SKM-1 treated with dmso at 0.1 percent for 144 hours (cell line): ENCODE results near the gene SLC39A10.
"Not testable (repeated sequence)": the region's sequence is repeated elsewhere in the genome, so short reads cannot be mapped to it uniquely, and the experiment has no call there.

ENCODE experiments used
- DNase-seq: peaks from one replicate; lab custom pipeline; 2025; ENCODE audit not compliant: unreplicated experiment; lab: John Stamatoyannopoulos, UW

SLC39A10 gene

DNA sequence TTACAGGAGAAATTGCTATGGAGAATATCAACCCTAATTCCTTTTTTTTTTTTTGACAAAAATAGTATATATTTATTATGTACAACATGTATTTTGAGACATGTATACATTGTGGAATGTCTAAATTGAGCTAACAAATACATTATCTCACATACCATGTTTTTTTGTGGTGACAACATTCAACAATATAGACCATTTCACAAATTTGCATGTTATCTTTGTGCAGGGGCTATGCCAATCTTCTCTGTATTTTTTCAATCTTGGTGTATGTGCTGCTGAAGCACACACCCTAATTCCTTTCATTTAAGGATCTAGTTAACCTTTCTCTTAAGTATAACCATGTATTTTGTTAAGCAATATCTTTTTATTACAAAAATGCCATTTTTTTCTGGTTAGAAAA lies 13.2 kb downstream of the SLC39A10 start:
- DNase-seq: no peak

DNA sequence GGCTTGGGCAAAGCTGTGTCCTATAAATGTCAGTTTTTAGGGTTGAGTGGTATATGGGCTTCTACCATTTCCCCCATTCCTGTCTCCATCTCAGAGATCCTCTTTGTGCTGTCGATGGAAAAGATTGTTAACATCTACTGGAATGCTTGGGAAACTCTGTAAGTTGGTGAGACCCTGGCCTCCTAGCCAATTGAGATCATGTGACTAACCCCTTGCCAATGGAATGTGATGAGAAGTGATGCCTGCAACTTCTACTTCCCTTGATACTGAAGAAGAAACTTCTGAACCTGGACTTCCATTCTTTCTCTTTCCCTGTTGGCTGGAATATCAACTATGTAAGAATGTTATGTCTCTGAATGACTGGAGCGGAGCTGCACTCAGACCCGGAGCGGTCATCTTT lies 14.5 kb downstream of the SLC39A10 start:
- no peak for DNase-seq

DNA sequence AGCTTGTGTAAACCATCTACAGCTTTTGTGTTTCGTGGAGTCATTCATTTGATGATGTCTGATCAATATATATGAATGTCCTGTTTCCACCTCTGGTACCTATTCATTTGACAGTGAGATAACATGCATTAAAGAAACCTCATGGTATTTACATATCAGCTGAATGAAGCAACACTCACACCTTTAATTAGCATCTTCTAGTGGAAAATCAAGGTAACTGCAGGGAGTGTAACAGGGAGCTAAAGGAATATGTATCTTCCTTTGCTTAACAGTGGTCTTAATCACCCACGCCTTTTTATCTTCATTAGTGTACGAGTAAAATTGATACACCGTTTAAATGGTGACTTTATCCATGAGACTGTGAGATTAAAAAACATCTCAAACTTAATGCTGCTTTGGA lies 15.6 kb downstream of the SLC39A10 start:
- no peak for DNase-seq

DNA sequence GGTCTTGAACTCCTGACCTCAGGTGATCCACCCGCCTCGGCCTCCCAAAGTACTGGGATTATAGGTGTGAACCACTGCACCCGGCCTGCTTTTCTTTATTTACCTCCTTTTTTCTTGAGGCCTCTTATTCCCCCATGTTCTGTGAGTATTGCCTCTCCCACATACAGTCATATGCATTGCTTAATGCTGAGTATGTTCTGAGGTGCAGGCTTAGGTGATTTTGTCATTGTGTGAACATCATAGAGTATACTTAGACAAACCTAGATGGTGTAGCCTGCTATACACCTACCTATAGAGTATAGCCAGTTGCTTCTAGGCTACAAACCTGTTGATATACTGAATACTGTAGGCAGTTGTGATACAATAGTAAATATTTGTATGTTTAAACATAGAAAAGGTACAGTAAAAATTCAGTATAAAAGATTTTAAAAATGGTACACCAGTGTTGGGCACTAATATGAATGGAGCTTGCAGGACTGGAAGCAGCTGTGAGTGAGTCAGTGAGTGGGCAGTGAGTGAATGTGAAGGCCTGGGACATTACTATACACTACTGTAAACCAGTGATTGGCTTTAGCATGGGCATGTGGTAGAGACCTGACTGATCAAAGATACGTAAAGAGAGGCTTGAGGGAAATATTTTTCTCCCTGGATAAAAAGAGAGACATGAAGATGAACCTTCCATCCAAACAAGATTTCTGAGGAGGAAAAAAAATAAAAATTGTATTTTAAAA lies 17.6 kb downstream of the SLC39A10 start:
- DNase-seq: no peak

DNA sequence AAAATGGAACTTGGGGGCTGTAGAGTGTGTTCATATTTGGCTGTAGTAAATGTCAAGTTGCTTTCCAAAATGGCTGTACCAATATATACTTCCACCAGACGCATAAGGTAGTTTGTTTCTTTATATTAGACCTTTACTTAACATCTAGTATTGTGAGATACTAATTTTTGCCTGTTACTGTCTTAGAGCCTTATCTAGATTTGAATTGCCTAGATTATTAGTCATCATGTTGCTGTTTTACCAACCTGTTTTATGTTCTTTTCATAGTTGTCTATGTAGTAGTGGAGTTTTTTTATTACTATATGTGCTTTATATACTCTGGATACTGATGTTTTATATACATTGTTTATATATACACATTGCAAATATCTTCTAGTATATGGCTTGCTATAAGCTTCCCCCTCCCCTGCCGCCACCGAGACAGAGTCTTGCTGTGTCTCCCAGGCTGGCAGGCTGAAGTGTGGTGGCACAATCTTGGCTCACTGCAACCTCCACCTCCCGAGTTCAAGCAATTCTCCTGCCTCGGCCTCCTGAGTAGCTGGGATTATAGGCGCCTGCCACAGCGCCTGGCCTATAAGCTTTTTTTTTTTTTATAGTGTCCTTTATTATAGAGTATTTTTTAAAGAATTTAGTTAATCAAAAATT lies 18.9 kb downstream of the SLC39A10 start:
- no peak for DNase-seq

DNA sequence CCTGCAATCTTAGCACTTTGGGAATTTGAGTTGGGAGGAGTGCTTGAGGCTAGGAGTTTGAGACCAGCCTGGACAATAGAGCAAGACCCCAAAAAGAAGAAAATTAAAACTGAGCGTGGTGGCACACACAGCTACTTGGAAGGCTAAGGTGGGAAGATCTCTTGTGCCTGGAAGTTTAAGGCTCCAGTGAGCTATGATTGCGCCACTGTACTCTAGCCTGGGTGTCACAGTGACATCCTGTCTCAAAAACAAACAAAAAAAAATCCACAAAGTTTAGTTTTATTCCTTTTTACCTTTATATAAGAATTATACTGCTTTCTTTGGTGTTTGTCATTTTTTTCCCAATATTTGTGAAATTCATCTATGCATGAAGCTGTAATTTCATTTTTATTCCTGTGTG lies 20.3 kb downstream of the SLC39A10 start:
- DNase-seq: no peak

DNA sequence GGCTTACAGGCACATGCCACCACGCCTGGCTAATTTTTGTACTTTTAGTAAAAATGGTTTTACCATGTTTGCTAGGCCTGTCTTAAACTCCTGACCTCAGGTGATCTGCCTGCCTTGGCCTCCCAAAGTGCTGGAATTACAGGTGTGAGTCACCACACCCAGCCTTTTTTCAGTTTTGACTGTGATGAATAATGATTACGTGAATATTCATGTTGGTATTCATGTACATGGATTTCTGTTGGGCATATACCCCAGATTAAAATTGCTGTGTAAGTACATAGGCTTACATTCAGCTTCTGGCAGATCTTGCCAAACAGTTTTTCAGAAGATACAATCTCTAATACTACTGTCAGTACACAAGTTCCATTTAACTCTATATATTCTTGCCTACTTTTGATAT lies 20.9 kb downstream of the SLC39A10 start:
- no peak for DNase-seq

DNA sequence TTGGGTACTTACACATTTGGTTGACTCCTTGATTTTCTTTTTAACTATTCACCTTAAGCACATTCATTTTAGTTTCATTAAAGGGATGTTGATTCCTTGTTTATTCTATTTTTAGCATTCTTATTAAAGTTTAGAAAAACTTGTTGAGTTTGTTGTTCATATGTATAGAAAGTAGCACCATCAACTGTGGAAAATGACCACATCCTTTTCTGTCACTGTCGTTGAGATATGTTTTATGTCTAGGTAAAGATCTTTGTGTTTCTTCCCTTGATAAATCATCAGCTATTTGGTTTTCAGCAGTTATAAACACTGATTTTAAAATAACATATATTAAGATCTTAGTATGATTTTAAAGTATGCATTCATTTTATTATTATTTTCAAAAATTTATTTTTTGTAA lies 25.1 kb downstream of the SLC39A10 start:
- no peak for DNase-seq

DNA sequence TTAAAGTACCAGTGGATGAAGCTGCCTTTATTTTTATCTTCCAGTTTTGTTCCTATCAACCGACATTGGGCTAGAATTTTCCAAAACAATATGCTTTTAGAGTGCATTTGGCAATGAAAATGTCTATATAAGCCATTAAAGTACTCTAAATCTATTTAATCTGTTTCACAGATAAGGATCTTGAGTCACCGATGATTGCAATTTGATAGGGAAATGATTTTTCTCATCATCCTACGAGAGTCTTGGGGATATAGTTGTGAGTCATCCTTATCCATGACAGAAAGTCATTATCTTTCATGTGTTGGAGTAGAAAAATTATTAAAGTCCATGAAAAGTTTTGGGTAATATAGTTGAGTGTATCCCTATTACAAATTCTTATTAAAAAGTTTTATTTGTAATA lies 26.1 kb downstream of the SLC39A10 start:
- DNase-seq: no peak

DNA sequence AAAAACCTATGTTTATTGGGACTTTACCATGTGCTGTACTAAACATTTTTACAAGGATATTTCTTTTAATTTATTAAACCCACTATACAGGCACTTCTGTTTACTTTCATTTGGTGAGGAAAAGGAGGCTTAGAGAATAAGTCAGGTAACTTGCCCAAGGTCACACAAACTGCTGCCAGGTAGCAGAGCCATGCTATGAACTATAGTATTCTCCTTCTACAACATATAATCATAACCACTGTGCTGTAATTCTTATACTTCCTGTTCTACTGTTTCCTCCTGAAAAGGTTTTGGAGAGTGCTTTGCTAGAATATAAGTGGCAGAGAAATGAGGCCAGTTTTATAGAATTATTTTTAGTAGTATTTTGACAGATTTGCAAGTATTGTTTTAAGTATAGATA lies 29.5 kb downstream of the SLC39A10 start:
- DNase-seq: no peak

DNA sequence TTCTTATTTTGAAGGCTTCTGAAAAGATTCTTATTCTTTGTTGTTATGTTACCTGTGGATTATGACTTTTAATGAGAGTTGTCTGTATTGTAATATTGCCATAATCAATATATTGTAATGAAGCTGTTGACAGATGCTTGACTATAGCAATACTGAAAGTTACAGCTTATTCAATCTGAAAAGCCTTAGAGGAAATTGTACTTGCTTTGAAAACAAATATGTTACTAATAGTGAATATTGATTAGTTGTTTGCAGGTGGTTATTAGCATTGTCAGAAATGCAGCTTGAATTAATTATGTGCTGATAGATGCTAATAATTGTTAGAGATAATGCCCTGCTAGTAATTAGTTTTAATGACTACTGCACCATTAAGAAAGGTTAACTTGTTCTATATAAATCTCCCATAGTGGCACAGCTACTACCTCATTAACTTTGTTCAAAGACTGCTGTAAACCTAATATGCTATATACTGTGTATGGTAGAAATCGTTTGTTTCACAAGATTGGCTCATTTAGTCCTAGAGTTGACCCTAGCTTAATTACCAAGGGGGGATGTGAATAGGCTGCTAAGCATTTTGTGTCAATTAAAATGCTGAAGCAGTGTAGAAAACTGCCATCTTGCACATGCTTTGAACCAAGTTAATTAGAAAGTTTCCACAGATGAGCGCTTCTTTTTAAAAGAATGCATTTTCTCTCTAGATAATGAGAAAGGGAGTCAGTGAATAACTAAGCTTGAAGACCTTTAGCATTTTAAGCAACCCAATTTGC lies 30.5 kb downstream of the SLC39A10 start:
- DNase-seq: no peak

DNA sequence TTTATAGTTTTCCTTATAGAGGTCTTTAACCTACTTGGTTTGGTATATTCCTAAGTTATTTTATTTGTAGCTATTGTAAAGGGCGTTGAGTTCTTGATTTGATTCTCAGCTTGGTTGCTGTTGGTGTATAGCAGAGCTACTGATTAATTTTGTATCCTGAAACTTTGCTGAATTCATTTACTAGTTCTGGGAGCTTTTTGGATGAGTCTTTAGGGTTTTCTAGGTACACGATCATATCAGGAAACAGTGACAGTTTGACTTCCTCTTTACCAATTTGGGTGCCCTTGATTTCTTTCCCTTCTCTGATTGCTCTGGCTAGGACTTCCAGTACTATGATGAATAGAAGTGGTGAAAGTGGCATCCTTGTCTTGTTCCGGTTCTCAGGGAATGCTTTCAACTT lies 35.5 kb downstream of the SLC39A10 start:
- not testable (repeated sequence) for DNase-seq

DNA sequence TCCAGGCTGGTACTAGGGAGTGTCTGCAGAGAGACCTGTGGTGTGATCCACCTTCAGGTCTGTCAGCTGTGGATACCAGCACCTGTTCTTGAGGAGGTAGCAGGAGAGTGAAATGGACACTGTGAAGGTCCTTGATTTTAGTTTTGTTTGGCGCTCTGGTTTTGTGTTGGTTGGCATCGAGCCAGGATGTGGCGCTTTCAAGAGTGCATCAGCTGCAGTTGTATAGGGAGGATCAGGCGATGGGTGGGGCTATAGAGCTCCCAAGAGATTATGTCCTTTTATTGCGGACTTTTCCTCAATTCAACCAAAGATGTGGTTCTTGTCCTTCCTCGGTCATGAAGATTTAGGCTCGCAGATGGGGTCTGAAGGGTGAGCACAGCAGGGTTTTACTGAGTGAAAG lies 37.5 kb downstream of the SLC39A10 start:
- no peak for DNase-seq

DNA sequence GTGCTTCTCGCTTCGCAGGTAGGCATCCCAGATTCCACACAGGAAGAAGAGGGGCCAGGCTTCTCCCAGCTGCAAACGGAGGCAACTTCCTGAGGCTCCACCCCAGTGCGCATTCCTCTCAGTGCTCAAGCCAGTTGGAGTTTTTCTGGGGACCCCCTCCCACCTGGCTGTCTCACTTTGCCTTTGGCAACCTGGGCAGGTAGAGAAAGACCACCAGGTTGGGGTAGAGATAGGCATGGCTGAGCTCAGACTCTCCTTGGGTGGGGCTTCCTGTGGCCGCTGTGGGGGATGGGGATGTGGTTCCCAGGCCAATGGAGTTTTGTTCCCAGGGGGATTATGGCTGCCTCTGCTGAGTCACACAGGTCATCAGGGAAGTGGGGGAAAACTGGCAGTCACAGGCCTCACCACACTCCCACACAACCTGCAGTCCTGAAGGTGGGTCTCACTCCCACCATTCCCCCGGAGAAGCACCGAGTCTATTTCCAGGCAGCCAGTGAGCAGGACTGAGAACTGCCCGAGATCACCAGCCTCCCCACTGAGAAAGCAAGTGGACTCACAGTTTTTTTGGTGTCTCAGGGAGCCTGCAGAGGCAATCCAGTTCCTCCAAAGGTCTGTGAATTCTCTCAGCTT lies 38.1 kb downstream of the SLC39A10 start:
- no peak for DNase-seq

DNA sequence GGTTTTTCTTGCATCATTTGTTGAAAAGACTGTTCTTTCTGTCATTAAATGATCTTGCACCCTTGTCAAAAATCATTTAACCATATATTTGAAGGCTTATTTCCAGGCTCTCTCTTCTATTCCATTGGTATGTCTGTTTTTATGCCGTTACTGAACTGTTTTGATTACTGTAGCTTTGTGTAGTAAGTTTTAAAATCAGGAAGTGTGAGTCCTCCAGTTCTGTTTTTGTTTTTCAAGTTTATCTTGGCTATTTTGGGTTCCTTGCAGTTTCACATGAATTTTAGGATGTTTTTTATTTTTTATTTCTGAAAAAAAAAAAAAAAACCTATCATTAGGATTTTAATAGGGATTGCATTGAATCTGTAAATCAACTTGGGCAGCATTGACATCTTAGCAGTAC lies 39.0 kb downstream of the SLC39A10 start:
- no peak for DNase-seq

DNA sequence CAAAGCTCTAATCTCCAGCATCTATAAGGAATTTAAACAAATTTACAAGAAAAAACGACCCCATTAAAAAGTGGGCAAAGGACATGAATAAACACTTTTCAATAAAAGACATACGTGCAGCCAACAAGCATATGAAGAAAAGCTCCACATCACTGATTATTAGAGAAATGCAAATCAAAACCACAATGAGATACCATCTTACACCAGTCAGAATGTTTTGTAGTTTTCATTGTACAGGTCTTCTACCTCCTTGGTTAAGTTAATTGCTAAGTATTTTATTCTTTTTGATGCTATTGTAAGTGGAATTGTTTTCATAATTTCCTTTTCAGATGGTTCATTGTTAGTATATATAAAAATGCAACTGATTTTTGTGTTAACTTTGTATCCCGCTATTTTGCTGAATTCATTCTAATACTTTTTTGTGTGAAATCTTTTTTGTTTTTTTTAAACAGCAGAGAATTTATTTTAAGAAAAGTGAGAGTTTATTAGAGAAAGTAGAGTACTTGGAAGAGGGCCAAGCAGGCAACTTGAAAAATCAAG lies 40.7 kb downstream of the SLC39A10 start:
- DNase-seq: no peak

DNA sequence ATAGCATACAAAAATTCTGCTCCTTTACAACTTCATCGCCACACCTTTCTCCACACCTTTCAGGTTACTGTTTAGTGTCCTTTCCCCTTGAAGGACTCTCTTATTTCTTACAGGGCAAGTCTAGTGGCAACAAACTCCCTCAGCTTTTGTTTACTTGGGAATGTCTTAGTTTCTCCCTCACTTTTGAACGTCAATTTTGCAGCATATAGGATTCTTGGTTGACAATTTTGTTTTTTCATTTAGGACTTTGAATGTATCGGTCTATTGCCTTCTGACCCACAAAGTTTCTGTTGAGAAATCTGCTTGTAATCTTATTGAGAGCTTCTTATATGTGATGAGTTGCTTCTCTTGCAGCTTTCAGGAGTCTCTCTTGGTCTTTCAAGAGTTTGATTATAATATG lies 43.5 kb downstream of the SLC39A10 start:
- DNase-seq: no peak

DNA sequence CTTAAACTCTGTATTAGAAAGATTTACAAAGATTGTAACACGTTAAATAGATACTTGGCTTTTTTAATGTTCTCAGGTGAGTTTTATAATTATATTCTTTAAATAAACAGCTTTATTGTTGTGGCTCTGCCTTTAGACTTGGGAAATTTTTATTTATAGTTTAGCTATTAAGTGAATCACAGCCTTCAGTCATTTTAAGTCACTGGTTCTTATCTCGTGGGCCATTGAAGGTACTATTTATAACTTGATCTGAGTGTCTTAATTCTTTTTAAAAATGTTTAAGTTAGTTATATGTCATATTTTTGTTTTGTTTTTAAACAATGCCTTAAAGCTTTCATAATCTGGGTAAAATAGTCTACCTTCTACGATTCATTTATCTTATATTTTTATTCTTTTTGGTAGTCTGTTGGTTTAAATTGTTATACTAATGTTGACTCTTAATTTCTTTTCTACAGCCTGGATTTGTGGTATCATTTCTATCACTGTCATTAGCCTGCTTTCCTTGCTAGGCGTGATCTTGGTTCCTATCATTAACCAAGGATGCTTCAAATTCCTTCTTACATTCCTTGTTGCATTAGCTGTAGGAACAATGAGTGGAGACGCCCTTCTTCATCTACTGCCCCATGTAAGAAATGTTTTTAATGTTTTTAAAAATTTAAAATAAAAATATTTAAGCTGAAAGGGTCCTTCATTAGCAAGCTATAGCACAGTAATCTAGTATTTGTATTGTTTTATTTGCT lies 49.3 kb downstream of the SLC39A10 start:
- no peak for DNase-seq

DNA sequence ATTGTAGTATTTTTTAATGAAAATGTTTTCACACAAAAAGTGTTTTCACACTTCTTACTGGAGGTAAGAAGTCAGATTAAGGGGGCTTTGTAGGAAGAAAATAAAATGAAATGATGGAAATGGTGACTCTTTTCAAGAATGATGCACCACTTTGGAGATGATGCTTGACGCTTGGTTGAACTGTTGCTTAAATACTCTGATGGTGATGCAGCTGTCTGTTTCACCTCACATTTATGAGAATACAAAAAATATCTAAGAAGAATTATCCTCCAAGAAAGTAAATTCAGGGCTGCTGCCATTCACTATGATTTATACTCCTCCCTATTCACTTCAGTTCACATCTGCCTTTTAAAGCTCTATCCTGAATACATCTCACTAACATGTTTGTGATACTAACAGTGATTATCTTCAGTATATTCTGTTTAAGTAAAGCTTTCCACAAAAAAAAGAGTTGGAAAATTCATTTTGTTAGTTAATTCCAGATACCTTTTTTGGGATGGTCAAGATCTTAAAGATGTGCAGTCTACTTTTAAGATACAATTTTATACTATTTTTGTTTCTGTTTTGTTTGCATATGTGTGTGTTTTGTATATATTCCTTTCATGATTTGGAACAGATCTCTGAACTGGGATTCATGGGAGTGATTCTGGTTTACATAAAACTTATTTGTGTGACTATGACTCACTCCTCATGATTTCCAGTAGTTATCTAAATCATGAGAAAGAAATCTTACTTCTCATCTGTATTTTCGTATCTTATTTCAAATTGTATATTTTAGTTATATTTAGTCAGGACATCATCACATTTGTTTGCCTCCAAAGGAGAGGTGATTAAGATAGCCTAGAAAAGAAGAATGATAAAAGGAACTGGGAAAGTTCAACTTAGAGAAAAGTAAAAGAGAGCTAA lies 53.1 kb downstream of the SLC39A10 start:
- DNase-seq: no peak

DNA sequence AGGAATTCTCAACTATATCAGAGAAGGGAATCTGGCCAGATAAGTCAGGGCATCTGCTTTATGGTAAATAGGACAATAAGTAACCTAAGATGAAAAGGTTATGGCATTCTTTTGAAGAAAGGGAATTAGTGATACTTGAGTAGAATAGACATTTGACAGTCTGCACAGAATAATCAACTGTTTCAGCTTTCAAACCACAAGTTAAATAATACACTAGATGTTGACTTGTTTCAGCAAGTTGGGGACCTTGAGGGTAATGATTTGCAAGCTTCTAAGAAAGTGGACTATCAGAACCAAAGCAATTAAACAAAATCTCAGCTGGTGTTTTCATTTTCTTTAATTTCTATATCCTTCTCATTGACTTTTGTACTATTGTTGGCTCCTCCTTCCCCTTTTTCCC lies 54.5 kb downstream of the SLC39A10 start:
- no peak for DNase-seq
